AG20443 (cell line): ENCODE measurements around the gene MYO16.

Experiments used
- DNase-seq: peaks from one replicate; pipeline ENCODE4 v3.0.0; 2012; ENCODE audit warnings: low spot score, mixed read lengths

The MYO16 gene

DNA sequence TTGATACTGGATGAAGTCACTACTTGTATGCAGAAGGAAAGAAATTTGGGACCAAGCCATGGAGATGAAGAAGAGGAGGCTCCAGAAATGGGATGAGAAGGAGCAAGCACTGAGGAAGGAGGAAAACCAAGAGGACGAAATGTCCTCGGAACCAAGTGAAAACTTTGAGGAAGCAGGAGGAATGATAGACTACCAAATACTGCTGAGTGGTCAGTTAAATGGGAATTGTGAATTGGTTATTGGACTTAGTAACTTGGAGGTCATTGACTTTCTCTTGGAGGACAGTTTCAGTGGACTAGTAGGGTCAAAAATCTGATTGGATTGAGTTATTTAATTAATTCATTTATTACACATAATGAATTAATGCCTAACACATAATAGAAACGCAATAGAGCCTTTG lies 167.9 kb downstream of the MYO16 start:
- DNase-seq: no peak

DNA sequence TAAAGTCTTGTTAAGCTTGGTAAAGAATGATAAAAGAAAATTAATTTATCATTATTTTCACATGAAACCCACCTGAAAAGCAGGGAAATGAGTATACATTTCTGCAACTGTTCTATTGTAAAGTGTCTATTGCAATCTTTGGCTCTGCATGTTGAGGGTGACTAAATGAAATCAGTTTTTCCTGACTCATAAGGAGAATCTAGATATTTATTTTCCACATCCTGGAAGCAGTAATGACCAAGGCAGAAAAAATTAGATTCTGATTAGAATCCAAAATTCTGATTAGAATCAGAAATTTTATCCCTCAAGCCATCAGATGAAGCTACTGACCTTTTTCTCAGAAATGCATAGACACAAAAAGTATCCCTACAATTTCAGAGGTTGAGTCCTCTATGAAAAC lies 178.4 kb downstream of the MYO16 start:
- peak; percentile 24 for DNase-seq

DNA sequence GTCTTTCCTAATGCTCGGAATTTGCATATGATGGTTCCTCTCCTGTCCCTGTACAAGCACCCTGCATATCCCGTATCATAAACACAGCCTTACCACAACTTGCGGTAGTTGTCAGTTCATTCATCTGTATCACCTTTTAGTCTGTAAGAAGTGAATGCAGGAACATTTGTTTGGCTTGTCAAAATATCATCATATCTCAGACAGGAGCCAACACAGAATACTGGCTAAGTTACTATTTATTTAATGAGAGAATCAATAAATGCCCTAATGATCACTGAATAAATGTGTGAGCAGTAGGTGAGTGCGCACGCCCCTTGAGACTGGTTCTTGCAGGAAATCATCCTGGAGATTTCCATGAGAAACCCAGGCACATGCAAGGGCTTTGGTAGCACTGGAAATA lies 182.8 kb downstream of the MYO16 start:
- DNase-seq: no peak

DNA sequence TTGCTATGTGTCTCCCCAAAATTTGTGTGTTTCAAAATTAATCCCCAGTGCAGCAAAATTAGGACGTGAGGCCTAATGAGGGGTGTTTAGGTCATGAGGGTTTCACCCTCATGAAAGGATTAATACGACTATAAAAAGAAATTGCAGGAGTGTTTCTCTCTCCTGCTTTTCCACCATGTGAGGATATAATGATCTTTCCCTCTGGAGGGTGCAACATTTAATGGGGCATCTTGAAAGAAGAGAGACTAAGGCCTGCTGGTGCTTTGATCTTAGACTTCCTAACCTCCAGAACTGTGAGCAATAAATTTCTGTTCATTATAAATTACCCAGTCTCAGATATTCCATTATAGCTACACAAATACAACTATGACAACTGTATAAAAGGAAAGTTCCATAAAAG lies 183.2 kb downstream of the MYO16 start:
- DNase-seq: no peak

DNA sequence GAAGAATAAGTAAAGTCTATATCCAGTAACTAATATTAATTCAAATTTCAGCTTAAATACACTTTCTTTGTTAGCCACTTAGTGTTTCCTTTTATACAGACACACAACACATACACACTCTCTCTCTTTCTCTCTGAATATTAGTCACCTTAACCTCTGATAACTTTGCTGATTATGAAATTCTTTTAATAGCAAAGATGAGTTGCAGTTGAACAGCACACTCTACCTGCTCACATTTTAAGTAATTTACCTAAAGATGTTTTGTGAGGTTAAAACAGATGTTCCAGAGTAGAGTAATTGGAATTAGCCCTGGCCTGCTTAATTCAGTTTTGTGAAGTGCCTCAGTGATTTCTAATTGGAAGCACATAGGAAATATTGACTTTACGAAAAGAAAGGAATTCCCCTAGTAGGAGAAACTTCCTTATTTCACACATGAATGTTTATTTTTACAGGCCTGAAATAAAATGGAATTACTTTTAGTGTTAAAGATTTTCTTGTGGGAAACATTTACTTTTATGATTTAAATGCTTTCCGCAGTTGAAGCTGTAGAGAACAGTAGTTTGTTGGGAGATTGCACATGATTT lies 184.3 kb downstream of the MYO16 start:
- DNase-seq: no peak

DNA sequence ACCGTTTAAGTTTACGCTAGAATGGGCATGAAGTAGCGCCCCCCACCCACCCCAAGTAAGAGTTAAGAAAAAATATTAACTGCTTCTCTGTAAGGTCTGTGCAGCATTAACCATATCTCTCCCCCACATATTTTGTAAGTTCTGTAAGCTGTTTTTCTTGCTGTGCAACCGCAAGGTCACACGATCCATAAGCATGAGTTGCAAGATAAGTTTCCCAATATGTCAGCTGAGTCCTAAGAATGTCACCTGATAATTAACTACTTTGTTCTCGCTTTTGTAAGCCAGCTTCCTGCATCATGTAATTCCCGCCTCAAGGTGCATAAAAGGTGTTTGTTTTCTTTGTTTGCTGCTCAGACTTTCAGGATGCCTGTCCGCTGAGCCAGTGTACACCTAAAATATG lies 187.0 kb downstream of the MYO16 start:
- no peak for DNase-seq

DNA sequence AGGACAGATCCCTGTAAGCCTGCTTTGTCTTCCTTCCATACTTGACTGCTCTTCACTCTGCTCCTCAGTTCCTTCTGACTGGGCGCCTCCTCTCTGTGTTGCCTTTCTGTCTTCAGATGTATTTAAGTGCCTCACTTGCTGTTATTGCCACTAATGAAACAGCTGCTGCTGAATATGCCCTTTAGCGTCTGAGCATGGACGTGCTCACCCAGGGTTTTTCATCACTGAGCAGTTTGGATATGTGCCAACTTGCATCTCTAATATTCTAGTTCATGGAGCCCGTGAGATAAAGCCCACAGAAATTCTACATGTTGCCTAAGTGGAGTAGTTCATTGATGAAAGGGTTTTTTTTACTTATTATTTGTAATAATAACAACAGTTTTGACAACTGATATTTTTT lies 198.2 kb downstream of the MYO16 start:
- DNase-seq: no peak

DNA sequence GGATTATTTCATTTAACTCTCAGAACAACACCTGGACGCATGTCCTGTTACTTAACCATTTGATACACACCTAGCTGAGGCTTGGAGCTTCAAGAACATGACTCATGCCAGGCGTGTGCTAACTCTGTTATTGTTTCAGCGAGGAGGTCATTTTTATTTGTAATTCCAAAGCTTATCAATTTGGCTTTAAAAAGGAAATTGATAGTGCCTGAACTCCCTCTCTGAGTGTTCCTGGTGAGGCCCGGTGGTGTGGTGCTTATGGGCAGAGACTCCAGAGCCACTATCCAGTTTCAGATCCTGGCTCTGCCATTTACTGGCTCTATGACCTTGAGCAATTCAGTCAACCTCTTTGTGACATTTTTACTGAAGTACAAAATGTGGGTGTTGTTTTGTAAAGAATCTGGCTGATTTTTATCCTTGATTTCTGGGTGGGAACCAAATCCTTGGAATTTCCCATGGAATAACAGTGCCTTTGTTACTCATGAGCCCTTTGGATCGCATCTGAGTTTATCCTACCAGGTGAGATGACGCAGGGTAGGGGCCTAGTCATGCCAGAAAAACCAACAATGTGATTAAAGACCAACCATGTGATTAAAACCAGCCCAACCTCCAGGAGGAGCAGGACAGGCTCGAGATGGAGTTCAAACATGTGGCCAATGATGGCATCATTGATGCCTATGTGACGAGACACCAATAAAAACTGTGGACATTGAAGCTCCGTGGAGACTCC lies 198.8 kb downstream of the MYO16 start:
- DNase-seq: no peak

DNA sequence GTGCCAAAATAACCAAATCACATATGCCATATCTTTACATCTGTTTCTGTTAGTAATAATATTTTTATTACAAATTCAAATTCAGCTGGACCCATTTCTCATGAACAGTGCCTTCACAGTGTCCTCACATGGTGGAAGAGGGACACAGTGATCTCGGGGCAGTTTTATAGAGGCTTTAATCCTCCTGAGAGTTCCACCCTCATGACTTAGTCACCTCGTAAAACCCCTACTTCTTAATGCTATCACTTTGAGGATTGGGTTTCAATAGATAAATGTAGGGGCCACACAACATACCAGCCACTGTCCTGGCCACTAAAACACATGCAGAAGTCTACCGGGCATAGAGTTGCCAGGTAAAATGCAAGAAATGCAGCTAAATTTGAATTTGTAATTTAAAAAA lies 201.5 kb downstream of the MYO16 start:
- no peak for DNase-seq

DNA sequence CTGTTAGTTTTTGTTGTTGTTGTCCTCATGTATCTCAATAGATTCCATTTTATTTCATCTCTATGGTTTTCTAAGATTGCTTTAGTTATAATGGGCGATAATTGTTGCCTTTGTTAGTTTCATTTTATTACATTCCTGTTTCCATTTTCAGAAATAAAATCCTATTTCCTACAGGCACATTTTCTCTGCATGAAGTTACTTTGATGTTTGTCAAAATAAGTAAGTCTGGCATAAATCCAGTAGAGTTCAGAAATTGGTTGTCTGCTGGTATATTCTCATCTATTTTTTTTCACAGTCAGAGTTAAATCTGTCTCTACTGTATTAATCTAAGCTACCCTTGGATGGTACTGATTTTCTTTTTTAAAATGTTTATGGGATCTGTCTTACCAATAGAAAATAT lies 204.1 kb downstream of the MYO16 start:
- DNase-seq: no peak

DNA sequence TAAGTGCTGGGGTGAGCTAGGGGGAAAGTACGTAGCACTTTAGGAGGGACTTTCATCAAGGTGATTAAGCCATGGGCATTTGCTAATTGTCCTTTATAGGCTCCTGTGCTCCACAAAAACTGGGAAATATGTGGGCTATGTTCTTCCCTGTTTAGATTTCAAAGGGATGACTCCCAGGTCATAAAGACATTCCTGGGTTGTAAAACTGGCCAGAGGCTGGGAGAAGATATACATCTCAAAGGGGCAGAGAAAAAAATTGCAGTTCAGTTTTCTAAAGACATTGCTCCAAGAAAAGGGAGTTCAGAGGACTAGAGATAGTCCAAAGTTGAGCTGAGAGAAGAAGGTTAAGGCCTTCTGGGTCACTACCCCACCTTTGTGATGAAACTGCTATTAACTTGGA lies 204.8 kb downstream of the MYO16 start:
- DNase-seq: no peak

DNA sequence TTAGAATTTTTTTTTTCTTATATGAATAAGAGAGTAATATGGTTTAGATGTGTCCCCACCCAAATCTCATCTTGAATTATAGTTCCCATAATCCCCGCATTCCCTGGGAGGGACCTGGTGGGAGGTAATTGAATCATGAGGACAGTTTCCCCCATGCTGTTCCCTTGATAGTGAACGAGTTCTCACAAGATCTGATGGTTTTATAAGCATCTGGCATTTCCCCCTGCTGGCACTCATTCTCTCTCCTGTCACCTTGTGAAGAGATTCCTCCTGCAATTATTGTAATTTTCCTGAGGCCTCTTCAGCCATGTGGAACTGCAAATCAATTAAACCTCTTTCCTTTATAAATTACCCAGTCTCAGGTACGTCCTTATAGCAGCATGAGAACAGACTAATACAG lies 205.7 kb downstream of the MYO16 start:
- no peak for DNase-seq

DNA sequence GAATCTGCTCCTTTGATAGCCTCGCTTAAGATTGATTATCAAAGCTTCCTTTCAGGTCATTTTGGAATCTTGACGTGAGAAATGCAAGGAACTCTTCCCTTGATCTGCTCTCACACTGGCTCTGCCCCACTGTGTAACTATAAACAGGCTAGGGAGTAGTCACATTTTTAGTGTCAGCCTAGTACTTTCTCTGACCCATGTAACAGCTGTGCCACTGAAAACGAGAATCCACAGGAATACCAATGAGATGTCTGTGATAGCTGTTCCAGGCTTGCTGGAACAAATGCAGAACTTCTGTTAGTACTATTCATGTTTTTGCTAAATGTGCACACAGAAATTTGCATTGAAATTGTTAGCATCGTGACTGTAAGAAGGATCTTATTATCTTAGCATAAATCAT lies 221.3 kb downstream of the MYO16 start:
- DNase-seq: no peak

DNA sequence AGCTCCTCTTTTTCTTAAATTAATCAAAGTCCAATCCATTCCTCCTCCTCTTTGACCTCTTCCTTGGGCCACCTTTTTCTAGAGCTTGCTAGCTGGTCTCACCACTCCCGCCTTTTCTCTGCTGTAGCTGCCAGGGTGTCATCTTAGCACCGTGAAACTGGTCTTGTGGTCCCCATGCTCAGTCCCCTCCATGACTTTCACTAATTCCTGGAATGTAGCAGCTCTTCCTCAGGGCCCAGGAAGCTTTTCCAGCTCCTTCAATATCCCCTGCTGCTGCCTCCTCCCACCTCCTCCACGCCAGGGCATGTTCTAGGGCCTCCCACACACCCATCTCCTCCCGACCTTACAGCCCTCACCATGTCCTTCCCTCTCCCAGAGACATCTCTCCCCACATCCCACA lies 222.2 kb downstream of the MYO16 start:
- DNase-seq: no peak

DNA sequence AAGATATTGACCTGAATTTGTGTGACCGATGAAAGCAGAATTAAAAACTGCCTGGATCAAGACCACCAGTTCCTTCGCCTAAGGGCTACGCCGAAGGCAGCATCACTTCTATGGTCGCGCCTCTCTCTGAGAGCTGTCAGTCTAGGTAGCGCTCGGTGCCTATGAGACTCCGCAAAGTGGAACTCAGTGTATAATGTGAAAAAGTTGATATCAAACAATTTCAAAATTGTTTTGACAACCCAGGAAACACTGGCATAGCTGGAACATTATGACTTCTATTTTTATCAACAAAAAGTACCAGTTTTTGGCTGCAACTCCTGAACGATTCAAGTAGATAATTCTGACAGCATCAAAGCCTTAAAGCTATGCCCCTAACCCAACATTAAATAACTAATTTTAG lies 223.6 kb downstream of the MYO16 start:
- DNase-seq: no peak

DNA sequence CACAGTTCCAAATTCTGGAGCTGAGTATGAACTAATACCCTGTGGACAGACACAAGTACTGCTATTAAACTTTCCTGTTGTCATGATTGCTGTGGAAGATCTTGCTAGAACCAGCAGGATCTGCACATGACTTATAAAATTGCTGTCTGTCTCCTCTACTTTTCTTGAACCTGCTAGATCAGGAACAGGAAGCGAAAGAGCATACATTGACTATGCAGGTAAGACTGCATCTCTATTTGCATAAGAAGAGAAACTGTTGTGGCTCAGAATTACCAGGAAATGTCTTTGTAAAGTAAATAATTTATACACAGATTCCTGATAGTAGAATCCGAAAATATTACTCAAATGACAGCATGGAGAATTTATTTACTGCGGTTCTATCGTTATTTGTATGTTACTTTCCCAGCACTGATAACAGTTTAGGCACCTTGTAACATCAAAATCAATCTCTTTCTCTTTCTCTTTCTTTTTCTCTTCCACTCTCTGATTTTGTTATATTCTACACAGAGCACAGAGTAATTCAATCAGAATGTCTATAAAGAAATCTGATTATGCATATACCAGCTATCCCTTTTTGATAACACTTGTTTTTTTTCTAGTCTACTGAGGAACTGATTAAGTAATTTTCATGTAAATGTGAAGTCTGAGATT lies 226.5 kb downstream of the MYO16 start:
- DNase-seq: no peak

DNA sequence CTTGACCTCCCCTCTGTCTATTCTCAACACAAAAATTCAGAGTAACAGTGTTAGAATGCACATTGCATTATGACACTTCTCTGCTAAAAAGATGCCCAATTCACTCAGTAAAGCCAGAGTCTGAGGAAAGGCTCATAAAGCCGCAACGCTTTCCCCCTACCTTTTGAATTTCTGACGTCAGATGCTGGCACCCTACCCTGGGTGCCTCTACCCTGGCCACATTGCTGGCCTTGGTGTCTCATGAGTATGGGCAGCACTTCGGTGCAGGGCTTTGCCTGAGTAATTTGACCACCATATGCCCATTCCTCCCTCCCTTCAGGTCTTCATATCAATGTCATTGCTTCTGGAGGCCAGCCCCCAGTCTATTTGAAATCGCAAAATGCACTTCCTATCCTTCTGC lies 229.3 kb downstream of the MYO16 start:
- DNase-seq: no peak

DNA sequence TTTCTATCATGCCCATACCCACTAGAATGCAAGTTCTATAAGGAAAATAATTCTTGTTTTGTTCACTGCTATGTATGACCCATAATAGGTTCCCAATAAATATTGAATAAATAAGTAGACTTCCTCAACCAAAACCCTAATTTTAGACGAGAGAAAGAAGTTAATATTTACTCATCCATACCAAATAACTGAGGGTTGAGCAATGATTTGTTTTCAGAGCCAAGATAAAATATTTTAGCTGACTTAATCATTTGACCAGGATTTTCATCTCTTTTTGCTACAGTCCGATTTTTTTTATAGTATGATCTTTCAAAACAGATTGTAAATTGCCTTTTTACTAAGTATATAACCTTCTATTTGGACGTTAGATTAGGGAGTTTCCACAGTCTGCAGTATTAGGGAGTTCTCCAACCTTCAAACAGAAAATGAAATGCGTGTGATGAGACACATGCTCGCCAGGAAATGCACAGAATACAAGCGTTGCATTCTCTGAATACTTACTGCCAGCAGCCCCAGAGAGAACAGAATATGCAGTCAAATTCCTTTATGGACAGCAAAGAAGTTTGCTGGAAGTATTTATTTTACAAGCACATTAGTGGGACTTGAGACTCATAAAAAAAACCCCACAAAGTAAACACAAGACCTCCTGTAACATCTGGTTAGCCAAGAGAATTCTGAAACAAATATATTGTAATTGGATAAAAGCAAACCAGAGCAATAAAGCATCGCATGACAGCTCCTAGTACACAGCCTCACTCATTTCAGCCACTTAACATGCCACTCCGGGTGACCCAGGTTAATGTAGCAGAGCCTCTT lies 230.0 kb downstream of the MYO16 start:
- peak; percentile 26 for DNase-seq

DNA sequence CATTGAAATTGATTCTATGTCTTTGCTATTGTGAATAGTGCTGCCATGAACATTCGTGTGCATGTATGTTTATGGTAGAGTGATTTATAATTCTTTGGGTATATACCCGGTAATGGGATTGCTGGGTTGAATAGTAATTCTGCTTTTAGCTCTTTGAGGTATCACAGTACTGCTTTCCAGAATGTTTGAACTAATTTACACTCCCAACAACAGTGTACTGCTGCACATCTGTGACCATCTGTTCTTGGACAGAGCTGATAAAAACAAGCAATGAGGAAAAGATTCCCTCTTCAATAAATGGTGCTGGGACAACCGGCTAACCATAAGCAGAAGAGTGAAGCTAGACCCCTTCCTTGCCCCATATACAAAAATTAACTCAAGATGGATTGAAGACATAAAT lies 231.0 kb downstream of the MYO16 start:
- DNase-seq: no peak

DNA sequence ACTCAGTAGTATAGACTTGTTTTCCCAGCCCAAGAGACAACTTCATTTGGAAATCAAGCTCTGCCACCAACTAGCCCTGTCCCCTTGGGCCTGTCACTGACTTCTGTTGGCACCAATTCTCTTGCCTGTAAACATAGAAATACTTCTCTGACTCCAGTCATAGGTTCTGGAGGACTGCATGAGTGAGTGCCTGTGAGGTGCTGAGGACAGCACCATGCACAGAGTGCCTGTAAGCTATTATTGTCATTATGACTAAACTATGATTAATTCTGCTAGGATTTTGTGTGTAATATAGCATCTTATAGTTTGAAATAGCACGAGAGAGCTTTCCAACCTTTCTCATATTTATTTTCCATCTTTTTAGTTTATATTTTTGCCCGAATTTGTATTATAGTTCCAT lies 247.9 kb downstream of the MYO16 start:
- peak; percentile 50 for DNase-seq

DNA sequence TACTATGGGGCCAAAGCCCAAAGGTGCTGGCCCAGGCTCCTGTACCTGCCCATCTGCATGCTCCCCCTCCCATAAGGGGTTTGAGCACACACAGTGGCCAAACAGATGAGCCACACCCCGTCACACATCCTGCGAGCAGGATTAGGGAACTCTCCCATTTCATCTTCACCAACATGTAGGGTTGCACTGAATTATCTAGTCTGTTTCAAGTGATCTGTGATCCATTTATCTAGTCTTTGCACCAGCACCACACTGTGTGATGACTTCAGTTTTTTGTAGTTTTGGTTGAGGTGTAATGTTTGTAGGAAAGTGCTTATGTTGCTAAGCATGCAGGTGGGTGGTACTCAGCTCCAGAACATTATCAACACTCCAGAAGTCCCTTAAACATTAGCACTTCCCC lies 249.3 kb downstream of the MYO16 start:
- DNase-seq: no peak

DNA sequence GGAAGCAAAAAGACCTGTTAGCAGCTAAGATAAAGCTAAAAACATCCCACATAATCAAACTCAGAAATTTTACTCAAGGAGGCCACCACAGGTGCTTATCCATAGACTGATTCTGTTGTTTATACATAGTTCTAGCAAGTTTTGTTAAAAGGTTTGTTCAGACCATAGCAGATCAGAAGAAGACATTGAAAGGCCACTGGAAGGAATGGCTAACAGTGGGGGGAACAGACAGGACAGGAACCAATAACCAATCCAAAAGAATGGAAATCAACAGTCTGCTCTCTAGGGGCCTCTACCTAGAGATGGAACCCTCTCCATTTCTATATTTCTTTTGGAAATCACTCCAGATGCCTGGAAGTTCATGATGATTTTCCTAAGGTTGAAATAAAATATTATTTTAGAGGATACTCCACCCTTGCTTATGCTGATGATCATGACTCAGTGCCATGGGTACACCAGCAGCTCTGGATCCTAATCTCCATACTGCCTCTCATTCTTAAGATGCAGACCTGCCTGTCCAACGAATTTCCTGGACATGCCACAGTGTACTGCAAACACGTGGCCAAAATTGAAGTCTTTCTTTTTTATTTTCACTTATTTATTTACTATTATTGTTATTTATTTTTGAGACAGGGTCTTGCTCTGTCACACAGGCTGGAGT lies 260.0 kb downstream of the MYO16 start:
- DNase-seq: no peak
